NCI-H1694 treated with DMSO at 0.1 percent for 48 hours (cell line): ENCODE results near the gene MRGPRG.

ENCODE experiments used
- DNase-seq: peaks from one replicate; lab custom pipeline; 2025; lab: John Stamatoyannopoulos, UW

Gene MRGPRG

GRCh38 chr11:3195251-3196160 is 23.1 kb downstream of the MRGPRG start:
- DNase-seq = no peak

DNA sequence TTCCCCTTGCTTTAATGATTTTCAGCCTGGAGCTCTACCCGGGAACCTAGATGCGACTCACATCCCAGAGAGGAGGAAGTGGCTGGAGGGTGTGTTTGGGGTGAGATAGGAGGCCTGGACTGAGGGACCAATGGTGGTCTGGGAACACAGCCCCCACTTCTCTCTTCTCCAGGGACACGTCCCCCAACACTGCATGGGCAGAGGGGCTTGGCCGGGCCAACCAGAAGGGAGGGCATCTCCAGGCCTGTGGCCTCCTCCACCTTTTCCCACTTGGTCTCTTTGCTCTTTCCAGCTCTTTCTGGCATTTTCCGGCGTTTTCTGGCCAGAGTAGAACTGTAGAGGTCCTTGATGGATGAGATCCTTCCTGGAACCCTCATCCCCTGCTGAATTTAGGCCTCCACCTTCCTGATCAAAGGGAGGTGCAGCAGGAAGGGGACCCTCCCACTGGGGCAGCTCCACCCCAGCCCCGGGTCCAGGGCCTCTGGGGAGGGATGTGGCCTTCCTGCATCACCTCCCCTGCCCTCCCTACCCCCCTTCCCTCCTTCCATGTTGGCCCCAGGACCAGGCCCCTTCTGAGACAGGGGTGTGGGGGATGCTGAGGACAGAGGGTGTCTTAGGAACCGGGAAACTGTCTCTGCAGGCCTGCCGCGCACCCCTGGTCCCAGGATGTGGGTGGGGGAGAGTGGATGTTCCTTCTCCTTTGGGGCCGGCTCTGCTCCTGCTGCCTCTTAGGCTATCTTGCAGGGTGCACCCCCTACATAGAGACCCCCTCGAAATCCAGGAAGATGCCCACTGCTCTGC is 24.4 kb downstream of the MRGPRG start:
- DNase-seq = no peak

DNA sequence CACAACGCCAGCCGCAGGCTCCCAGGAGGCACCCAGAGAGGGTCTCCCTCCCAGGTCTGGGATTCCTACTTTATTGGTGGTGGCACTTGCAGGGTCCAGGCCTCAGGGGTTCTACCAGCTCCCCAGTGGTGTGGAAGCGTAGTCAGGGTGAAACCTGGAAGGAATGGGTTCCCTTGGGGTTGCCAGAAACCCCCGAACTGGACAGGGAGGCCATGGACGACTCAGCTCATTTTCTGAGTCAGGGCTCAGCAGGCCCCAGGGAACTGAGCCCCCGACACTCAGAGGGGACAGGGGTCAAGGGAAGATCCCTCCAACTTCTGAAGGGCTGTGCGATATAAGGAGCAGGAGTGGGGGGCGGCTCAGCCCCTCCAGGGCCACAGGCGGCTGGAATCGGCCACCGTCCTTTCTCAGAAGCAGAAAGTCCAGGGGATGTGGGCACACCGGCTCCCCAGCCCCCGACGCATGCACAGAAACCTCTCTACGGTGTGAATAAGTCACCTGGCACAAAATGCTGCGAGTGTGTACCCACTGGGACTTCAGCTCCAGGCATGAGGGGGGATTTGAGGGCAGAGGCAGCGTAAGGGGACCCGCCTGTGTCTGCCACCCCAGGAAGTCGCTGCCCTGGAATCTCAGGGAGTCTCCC is 25.1 kb downstream of the MRGPRG start:
- no peak for DNase-seq

- no peak for DNase-seq
Measured at GRCh38 chr11:3192511-3193372, 25.9 kb downstream of the MRGPRG start.

GRCh38 chr11:3191586-3192324 is 26.9 kb downstream of the MRGPRG start:
- no peak for DNase-seq

DNA sequence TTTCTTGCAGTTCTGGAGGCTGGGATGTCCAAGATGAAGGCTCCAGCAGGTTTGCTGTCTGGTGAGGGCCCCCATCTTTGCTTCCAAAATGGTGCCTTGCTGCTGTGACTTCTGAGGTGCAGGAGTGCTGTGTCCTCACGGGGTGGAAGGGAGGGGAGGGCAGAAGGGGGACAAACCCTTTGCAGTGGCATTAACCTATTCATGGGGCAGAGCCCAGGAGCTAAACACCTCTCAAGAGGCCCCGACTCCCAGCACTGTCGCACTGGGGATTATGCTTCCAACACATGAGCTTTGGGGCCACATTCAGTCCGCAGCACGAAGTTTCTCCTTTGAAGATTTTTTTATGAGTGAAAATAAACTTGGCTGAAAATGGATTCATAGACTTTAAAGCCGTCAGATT is 28.0 kb downstream of the MRGPRG start:
- DNase-seq = no peak

DNA sequence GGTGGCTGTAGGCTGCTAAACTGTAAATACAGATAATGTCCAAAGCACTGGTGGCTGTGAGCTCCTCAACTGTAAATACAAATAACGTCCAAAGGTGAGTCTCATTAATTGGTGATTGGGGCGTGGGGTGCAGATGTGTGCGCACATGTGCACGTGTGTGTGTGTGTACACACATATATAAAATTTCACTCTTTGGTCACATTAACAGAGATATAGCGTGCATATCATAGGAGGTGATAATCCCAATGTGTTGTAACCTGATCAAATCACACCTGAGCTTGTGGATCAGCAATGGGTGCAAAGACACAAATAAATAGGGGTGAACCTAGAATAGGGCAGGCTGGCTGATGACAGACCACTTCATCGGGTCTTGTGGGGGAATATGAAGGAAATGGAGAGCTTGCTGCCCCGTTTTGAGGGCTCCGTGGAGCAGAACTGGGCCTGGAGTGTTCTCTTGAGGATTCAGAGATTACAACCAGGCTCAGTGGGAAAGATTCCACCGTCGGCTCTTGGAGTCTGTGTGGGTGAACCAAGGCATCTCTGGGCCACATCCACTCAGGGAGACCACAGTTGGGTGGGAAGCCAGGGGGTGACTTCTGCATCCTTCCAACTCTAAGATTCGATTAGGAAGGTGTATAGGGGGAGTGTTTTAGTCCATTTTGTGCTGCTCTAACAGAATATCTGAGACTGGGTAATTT is 28.6 kb downstream of the MRGPRG start:
- DNase-seq = no peak

DNA sequence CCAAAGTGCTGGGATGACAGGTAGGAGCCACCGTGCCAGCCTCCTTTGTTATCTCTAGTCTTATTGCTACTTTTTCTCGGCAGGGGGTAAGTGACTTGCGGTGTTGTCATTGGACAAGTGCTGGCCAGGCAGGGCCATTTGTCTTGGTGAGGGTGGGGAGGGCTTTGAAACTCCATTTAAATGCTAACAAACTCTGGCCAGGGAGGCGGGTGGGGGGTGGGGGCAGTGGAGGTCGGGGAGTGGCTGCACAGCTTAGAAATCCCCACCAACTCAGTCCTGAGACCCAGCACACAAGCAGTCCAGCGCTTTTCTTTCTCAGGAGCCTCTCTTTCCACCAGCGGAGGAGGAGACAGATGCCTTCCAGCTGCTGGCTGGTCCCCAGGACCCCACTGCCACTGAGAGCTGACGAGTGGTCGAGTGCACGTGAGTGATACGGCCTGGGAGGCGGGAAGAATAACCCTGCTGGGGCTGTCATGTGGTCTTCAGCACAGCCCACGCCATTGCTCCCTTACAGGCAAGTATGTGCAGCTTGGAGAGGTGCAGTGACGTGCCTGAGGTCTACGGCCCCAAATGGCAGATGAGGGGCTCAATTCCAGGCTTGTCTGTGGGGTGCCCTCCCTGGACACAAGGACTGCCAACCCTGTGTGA is 29.3 kb downstream of the MRGPRG start:
- no peak for DNase-seq

- no peak for DNase-seq
Measured at GRCh38 chr11:3188496-3189195, 30.0 kb downstream of the MRGPRG start.

- DNase-seq = no peak
Measured at GRCh38 chr11:3186166-3186953, 32.3 kb downstream of the MRGPRG start.

GRCh38 chr11:3184732-3185347 is 33.8 kb downstream of the MRGPRG start:
- no peak for DNase-seq

GRCh38 chr11:3183523-3183922 is 35.1 kb downstream of the MRGPRG start:
- DNase-seq = no peak

DNA sequence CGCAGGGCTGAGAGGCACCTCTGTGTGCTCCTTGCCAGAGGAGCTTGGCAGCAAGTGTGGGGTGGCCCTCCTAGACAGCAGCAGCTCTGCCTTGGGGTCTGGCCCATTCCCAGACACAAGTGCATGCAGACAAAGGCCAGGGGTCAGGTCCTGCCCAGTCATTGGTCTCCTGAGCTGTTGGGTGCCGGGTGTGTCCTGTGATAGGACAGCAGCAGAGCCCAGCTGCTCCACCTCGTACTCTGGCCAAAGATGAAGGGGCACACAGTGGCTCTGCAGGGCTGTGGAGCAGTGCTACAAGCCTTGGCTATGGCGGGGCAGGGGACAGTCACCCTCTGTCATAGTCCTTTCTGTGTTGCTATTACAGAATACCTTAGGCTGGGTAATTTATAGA is 36.2 kb downstream of the MRGPRG start:
- DNase-seq = no peak

- DNase-seq = no peak
Measured at GRCh38 chr11:3181725-3182461, 36.7 kb downstream of the MRGPRG start.

GRCh38 chr11:3180869-3181268 is 37.7 kb downstream of the MRGPRG start:
- no peak for DNase-seq

GRCh38 chr11:3178349-3178748 is 40.3 kb downstream of the MRGPRG start:
- no peak for DNase-seq

DNA sequence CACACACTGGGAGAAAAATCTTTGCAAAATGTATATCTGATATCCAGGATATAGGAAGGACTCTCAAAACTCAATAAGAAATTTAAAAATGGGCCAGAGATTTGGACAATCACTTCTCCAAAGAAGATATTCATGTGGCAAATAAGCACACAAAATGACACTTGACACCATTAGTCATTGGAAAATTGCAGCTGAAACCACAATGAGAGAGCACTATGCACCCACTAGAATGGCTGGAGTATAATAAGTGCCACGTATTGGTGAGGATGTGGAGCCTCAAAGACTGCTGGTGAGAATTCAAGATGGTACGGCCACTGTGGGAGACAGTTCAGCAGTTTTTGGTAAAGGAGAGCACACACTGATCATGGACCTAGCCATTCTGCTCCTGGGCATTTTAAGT is 40.7 kb downstream of the MRGPRG start:
- DNase-seq = no peak
